ENCODE results near the gene AGR2.

DNA sequence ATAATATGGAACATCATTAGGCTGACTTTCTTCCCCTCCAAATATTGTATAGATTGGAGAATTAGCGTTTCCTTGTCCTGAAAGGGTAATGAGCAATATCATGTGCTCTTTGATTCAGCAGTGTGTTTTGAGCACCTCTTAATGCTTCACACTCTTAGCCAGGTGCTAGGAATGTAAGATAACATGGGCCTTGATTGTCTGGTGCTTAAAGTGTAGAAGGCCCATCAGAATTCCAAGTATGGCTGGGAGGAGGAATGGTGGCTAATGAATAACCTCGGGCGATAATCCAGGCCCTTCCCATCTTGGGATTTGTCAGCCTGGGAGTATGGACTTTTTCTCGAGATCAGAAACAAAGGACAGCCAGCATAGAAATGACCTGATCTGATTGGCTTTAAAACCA is 42.6 kb downstream of the AGR2 start:
- TF ChIP-seq CTCF (conservative IDR thresholded peaks at IDR 0.05; ENCODE audit: low read depth, low read length) (no peak), EZH2 (IDR thresholded peaks at IDR 0.05; ENCODE audit: borderline replicate concordance, low read depth, low read length, poor library complexity, severe bottlenecking) (no peak)
